Measurements from ENCODE around the gene DNAJC11.

DNA sequence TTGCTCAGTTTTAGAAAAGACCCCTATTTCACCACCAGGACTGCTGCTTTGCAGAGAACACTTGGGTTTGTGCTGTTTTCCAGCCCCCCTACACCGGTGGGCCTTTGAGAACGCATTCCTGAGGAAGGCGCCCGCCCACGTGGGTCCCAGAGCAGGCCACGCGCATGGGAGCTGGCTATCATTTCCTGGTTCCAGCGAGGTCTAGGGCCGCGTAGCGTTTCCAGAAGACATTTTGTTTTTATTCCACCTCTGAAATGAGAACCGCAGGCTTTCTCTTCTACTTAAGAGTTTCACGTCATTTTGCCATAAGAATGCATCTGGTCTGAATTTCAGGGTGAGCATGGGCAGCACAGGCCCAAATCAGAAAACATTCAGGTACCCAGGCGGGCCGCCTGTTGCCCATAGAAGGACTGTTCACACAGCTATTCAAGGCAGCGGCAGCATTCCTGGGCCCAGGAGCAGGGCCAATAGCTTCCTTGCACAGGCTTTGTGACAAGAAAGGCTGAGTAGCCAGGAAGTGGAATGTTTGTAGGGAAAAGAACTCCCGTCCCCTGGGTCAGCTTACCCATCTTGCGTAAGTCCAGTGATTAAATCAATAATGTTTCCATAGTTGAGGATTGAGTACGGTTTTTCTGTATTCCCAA lies 97.6 kb downstream of the DNAJC11 start:
- TF ChIP-seq EZH2phosphoT487 (IDR thresholded peaks at IDR 0.05; ENCODE audit: low read depth, severe bottlenecking, unreplicated experiment) (no peak), EZH2 (IDR thresholded peaks at IDR 0.05; ENCODE audit: borderline replicate concordance) (no peak)
- TF ChIP-seq, protein P1, sequence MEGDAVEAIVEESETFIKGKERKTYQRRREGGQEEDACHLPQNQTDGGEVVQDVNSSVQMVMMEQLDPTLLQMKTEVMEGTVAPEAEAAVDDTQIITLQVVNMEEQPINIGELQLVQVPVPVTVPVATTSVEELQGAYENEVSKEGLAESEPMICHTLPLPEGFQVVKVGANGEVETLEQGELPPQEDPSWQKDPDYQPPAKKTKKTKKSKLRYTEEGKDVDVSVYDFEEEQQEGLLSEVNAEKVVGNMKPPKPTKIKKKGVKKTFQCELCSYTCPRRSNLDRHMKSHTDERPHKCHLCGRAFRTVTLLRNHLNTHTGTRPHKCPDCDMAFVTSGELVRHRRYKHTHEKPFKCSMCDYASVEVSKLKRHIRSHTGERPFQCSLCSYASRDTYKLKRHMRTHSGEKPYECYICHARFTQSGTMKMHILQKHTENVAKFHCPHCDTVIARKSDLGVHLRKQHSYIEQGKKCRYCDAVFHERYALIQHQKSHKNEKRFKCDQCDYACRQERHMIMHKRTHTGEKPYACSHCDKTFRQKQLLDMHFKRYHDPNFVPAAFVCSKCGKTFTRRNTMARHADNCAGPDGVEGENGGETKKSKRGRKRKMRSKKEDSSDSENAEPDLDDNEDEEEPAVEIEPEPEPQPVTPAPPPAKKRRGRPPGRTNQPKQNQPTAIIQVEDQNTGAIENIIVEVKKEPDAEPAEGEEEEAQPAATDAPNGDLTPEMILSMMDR (IDR thresholded peaks at IDR 0.05; ENCODE audit: poor library complexity): no peak

Measured in hepatocyte (in vitro differentiated cells).